ENCODE results near the gene C18orf63.
A peak's percentile ranks its signal among the peaks of the same experiment; 100 is the strongest.

DNA sequence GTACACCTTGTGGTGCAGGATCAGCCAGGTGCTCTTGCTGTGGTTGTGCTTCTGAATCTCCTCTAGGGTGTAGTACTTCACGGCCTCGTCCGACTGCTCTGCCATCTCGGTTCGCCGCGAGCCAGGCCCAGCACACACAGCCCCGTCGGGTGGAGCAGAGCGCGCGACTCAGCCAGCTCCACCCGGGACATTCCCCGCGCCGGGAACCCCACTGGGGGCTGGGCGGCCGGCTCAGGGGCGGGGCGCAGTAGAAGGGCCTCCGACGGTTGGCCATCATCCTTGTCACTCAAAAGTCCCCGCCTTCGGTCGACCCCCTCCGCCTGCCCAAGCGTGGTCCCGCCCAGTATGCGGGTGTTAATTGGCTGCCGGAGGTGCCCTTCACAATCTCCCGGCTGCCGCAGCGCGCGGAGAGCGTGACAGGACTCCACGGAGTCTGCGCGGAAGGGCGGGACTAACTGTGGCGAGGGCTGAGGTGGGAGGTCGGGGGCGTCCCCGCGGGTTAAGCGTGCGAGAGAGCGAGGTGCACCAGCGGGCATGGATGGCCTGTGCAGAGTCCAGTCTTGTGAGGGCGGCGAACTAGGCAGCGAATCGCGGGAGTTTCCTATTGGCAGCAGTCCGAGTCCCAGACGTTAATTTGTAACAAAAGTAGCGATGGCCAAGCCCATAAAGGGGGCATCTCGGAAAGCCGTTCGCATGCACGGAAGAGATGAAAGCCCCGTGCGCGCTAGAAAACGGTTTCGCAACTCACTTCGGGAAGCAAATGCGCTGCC, 23.7 kb upstream of the C18orf63 start, which contains the start of gene CYB5A:
- TF ChIP-seq, protein P1, sequence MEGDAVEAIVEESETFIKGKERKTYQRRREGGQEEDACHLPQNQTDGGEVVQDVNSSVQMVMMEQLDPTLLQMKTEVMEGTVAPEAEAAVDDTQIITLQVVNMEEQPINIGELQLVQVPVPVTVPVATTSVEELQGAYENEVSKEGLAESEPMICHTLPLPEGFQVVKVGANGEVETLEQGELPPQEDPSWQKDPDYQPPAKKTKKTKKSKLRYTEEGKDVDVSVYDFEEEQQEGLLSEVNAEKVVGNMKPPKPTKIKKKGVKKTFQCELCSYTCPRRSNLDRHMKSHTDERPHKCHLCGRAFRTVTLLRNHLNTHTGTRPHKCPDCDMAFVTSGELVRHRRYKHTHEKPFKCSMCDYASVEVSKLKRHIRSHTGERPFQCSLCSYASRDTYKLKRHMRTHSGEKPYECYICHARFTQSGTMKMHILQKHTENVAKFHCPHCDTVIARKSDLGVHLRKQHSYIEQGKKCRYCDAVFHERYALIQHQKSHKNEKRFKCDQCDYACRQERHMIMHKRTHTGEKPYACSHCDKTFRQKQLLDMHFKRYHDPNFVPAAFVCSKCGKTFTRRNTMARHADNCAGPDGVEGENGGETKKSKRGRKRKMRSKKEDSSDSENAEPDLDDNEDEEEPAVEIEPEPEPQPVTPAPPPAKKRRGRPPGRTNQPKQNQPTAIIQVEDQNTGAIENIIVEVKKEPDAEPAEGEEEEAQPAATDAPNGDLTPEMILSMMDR (IDR thresholded peaks at IDR 0.05), result no peak
- TF ChIP-seq POLR2A (IDR thresholded peaks at IDR 0.05), result peak; percentile 46

All from ovary (tissue), 3 donors.